GM19395 (cell line): Measurements from ENCODE around the gene OR6N2.

ENCODE experiments used
- ATAC-seq: cut with Tn5 transposase; IDR thresholded peaks from one replicate; pipeline ENCODE4 v1.9.1; 2021; ENCODE audit warnings: mild to moderate bottlenecking, moderate library complexity; ENCODE audit not compliant: unreplicated experiment

Gene OR6N2, protein sequence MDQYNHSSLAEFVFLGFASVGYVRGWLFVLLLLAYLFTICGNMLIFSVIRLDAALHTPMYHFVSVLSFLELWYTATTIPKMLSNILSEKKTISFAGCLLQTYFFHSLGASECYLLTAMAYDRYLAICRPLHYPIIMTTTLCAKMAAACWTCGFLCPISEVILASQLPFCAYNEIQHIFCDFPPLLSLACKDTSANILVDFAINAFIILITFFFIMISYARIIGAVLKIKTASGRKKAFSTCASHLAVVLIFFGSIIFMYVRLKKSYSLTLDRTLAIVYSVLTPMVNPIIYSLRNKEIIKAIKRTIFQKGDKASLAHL

GRCh38 chr1:158781104-158781503 lies at the start of gene OR6N2:
TSS of gene OR6N2 (minus strand) at chr1:158781204. CDS start at chr1:158777635, 3,569 bp downstream.
- ATAC-seq: no peak

- ATAC-seq: peak; percentile 69
Observed at GRCh38 chr1:158830074-158830677, 49.2 kb upstream of the OR6N2 start.

GRCh38 chr1:158821723-158822122 lies 40.7 kb upstream of the OR6N2 start:
- no peak for ATAC-seq

GRCh38 chr1:158819461-158820443 lies 38.7 kb upstream of the OR6N2 start:
- peak; percentile 95 for ATAC-seq

DNA sequence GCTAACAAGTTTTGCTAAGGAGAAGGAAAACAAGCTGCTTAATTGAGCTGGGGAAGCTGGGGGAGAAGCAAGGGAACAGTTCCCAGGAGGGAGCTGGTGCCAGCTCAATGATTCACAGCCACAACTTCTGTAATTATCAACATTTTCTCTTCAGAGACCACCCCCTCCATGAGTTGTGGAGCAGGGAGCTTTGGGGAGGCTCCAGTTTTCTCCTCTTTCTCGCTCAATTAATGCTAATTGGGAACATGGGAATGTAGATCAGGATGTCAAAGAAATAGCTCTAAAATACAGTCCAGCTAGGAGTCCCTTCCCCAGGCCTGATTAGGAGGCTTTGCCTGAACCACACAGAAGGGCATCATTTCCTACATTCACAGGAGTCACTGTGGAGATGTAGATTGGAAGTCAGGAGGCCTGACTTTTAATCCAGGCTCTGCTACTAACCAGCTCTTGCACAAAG lies 38.0 kb upstream of the OR6N2 start:
- ATAC-seq: no peak

GRCh38 chr1:158818560-158818959 lies 37.6 kb upstream of the OR6N2 start:
- no peak for ATAC-seq

- ATAC-seq: no peak
Observed at GRCh38 chr1:158814970-158815369, 34.0 kb upstream of the OR6N2 start.

DNA sequence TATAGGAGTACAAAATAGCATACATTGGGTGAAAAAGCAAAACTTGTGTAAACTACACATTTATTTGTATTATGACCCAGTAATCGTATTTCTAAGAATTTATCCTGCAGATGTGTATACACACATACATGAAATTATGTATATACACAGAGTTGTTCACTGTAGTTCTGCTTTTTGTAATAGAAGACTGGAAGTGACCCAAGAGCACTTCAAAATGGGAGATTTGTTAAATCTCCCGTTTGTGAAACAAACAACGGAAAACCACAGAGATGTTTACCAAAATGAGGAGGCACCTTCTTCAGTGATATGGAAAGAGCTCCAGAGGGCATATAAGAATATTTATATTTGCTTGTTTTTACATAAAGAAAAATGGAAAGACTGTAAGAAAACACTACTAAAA lies 32.2 kb upstream of the OR6N2 start:
- ATAC-seq: no peak

DNA sequence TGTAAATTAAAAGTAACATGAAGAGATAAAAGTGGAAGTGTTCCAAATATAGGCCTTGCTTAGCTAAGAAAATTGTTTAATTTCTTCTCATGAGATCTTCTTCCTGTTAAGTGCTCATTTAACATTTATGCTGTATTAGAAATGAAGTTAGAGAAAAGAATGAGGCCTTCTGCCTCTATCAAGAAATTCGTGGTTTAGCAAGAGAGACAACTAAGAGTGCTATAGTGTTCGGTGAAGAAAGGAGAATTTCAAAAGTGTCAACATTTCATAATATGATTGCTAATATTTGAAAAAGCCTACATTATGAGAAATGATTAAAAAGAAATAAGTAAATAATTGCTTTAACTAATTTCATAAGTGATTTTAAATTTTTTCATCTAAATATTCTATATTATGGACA lies 31.3 kb upstream of the OR6N2 start:
- no peak for ATAC-seq

- no peak for ATAC-seq
Observed at GRCh38 chr1:158810311-158810710, 29.3 kb upstream of the OR6N2 start.

GRCh38 chr1:158809862-158810261 lies 28.9 kb upstream of the OR6N2 start:
- no peak for ATAC-seq

GRCh38 chr1:158809256-158809655 lies 28.3 kb upstream of the OR6N2 start:
- ATAC-seq: no peak

DNA sequence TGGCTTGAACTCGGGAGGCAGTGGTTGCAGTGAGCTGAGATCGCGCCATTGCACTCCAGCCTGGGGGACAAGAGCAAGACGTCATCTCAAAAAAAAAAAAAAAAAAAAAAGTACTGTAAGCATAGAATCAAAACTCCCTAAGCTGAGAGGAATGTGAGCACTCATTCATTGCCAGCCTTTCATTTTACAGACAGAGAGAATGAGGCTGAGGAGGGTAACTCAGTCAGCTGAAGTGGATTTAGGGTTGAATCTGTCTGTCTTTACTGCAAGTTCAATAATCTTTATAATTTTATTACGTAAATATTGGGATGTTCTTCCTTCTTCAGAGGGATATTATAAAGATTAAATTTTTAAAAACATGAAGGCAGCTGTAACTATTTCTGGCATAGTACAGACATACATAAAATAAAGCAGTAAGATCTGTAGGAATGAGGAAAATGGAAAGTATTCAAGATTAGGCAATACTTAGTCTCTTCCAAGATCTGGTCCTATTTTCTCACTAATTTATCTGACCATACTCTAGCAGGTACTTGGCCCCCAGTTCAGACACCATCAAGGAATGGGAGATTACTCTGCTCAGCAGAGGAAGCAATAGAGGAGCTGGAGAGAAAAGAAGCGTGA lies 26.0 kb upstream of the OR6N2 start:
- ATAC-seq: no peak

GRCh38 chr1:158803678-158804077 lies 22.7 kb upstream of the OR6N2 start:
- ATAC-seq: no peak

DNA sequence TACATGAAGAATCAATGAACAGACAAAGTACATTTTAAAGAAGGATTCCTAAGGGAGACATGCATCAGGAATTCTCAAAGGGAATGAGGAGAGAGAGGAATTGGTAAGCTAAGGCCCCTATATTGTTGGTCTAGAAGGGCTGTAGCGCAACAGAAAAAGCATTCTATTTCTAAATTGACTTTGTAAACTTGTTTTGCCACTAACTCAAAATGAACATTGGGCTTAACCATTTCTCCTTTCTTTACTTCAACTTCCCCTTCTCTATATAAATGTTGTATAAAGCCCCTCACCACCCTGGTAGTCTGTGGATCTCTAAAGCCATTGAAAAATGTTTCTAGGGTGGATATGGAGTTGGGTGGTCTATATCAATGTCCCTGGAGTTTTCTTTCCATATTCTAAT lies 20.4 kb upstream of the OR6N2 start:
- ATAC-seq: no peak

GRCh38 chr1:158800526-158800925 lies 19.5 kb upstream of the OR6N2 start:
- no peak for ATAC-seq

DNA sequence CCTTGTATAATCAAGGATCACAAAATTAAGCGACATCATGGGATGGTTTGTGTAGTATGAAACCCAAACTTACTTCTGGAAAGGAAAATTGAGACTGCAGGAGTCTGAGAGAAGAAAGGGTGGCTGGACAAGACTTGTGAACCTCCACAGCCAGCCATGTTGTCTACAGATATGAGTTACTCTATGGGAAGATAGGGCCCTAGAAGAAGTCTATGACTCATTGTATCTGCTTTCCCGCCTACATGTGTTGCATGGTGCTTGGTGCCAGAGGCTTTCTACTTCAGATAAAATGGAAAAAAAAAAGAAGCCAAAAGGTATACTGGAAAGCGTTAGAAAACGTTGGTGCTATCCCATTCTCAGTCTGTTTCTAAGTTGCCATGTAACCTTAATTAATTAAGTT lies 18.7 kb upstream of the OR6N2 start:
- no peak for ATAC-seq

GRCh38 chr1:158798531-158798930 lies 17.5 kb upstream of the OR6N2 start:
- ATAC-seq: no peak

DNA sequence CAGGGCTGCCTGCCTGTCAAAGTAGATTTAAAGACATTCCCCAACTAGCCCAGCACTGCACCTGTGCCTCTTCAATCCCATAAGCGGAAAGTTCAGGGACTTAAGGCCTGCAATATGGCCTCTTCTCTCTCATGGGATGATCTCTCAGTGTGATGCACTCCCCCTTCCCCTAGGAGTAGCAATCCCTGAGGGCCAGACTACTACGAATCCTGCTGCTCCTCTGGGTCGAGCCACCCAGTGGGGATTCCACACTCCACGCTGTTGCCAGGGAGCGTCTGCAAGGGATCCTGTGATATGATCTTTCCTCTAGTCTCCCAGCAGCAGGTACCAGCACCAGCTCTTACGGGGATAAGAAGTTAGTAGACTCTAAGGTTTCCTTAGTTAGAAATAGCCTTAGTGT lies 13.2 kb upstream of the OR6N2 start:
- no peak for ATAC-seq

GRCh38 chr1:158793604-158794003 lies 12.6 kb upstream of the OR6N2 start:
- ATAC-seq: peak; percentile 53
